SK-N-SH (cell line): ENCODE data around the gene PLCG2. TPM values are rescaled to one million over a fixed set of nuclear protein-coding genes. Genes with fewer than 3 reads are reported as not detected.

Source experiments
- CTCF ChIA-PET: fragments of 300-600, 350-600 bp; formaldehyde crosslinking; extraction: SDS; loops from one replicate; lab custom pipeline; 2021; lab: Yijun Ruan, JAX
- POLR2A ChIA-PET: fragments of 350-600 bp; sonication (Branson Sonifier 250); formaldehyde crosslinking; extraction: SDS; loops from one replicate; lab custom pipeline; 2020; ENCODE audit warnings: antibody characterized with exemption, inconsistent platforms; lab: Yijun Ruan, JAX
- DNase-seq: peaks from one replicate; pipeline ENCODE4 v3.0.0; 2012
- H2AFZ ChIP-seq: fragments of 200-600 bp; sonication (generic); 2 replicates; pipeline ENCODE4 v1.8.1; 2016; ENCODE audit warnings: antibody characterized with exemption, mild to moderate bottlenecking, low read depth
- H3F3A ChIP-seq: fragments of 200-600 bp; sonication (generic); replicated peaks from 2 replicates; pipeline ENCODE3; 2016; ENCODE audit warnings: antibody characterized with exemption, mild to moderate bottlenecking; ENCODE audit not compliant: insufficient read depth
- H3K27ac ChIP-seq, 2 experiments: fragments of 200-500 bp in 1 of 2; fragments of 200-600 bp in 1 of 2; sonication (Bioruptor generic) in 1 of 2; sonication (generic), shearing (Covaris generic) in 1 of 2; 2 replicates each; pipeline versions ENCODE4 v1.5.1 to v1.6.1; 2014 to 2016; ENCODE audit warnings: low read depth in 2 of 2, inconsistent platforms in 1 of 2, low read length in 1 of 2, mild to moderate bottlenecking in 1 of 2, mixed read lengths in 1 of 2
- H3K27me3 ChIP-seq: fragments of 200-600 bp; sonication (generic), shearing (Covaris generic); 2 replicates; pipeline ENCODE4 v1.6.1; 2016; ENCODE audit warnings: mixed run types; ENCODE audit not compliant: insufficient read depth
- H3K36me3 ChIP-seq, 2 experiments: fragments of 200-500 bp in 1 of 2; fragments of 200-600 bp in 1 of 2; sonication (Bioruptor generic) in 1 of 2; sonication (generic) in 1 of 2; replicated peaks in 1 of 2; 2 replicates each; pipeline versions ENCODE3 to v1.5.1; 2014 to 2016; ENCODE audit warnings: low read length in 1 of 2, mild to moderate bottlenecking in 1 of 2; ENCODE audit not compliant: insufficient read depth in 2 of 2, control insufficient read depth in 1 of 2
- H3K4me1 ChIP-seq, 2 experiments: fragments of 200-500 bp in 1 of 2; fragments of 200-600 bp in 1 of 2; sonication (Bioruptor generic) in 1 of 2; sonication (generic), shearing (Covaris generic) in 1 of 2; 2 replicates each; pipeline versions ENCODE4 v1.5.1 to v1.6.1; 2014 to 2016; ENCODE audit warnings: low read depth in 1 of 2, low read length in 1 of 2, mixed run types in 1 of 2; ENCODE audit not compliant: insufficient read depth in 2 of 2, control insufficient read depth in 1 of 2
- H3K4me2 ChIP-seq: fragments of 200-600 bp; sonication (generic), shearing (Covaris generic); 2 replicates; pipeline ENCODE4 v1.6.1; 2017; ENCODE audit warnings: mixed run types
- H3K4me3 ChIP-seq, 2 experiments: fragments of 200-500 bp in 1 of 2; fragments of 200-600 bp in 1 of 2; sonication (Bioruptor generic) in 1 of 2; sonication (generic), shearing (Covaris generic) in 1 of 2; 2 replicates each; pipeline versions ENCODE4 v1.5.1 to v1.8.1; 2014 to 2016; ENCODE audit warnings: low read depth in 2 of 2, inconsistent platforms in 1 of 2, low read length in 1 of 2, mild to moderate bottlenecking in 1 of 2, mixed read lengths in 1 of 2, moderate library complexity in 1 of 2
- H3K79me2 ChIP-seq: fragments of 200-600 bp; sonication (generic); 2 replicates; pipeline ENCODE4 v1.8.1; 2017; ENCODE audit warnings: mild to moderate bottlenecking; ENCODE audit not compliant: insufficient read depth
- H3K9ac ChIP-seq: fragments of 200-600 bp; sonication (generic); 2 replicates; pipeline ENCODE4 v1.6.1; 2017; ENCODE audit warnings: mixed run types
- H3K9me2 ChIP-seq: fragments of 200-600 bp; sonication (generic); 2 replicates; pipeline ENCODE4 v1.6.1; 2017; ENCODE audit warnings: mixed run types
- H3K9me3 ChIP-seq: fragments of 200-600 bp; sonication (generic); 2 replicates; pipeline ENCODE4 v1.6.1; 2017; ENCODE audit warnings: mixed run types, mild to moderate bottlenecking, moderate library complexity
- H4K20me1 ChIP-seq: fragments of 200-600 bp; sonication (generic); 2 replicates; pipeline ENCODE4 v1.6.1; 2017; ENCODE audit warnings: mild to moderate bottlenecking, mixed run types; ENCODE audit not compliant: insufficient read depth
- EP300 ChIP-seq, 2 experiments: IDR thresholded peaks; 2 replicates each; pipeline versions ENCODE4 v1.4.0 to v1.6.1; 2012; ENCODE audit warnings: borderline replicate concordance in 1 of 2, low read depth in 1 of 2, low read length in 1 of 2
- FOXM1 ChIP-seq: IDR thresholded peaks from 2 replicates; pipeline ENCODE4 v1.4.0; 2012; ENCODE audit warnings: low read depth, mild to moderate bottlenecking
- GABPA ChIP-seq: IDR thresholded peaks from 2 replicates; pipeline ENCODE4 v1.4.0; 2012; ENCODE audit warnings: low read depth, mild to moderate bottlenecking
- IRF3 ChIP-seq: fragments of 150-350 bp; IDR thresholded peaks from 2 replicates; pipeline ENCODE4 v1.6.1; 2016; ENCODE audit warnings: mild to moderate bottlenecking, low read depth, low read length
- JUND ChIP-seq: IDR thresholded peaks from 2 replicates; pipeline ENCODE4 v1.4.0; 2012
- MEF2A ChIP-seq: IDR thresholded peaks from 2 replicates; pipeline ENCODE4 v1.4.0; 2012; ENCODE audit warnings: low read depth, borderline replicate concordance
- POLR2AphosphoS5 ChIP-seq: IDR thresholded peaks from 2 replicates; pipeline ENCODE4 v1.6.1; 2012; ENCODE audit warnings: low read depth, low read length
- RAD21 ChIP-seq: IDR thresholded peaks from 2 replicates; pipeline ENCODE4 v1.6.1; 2012; ENCODE audit warnings: mild to moderate bottlenecking, low read length
- SIN3A ChIP-seq: IDR thresholded peaks from 2 replicates; pipeline ENCODE4 v1.6.1; 2012; ENCODE audit warnings: low read depth, mild to moderate bottlenecking, low read length, moderate library complexity, borderline replicate concordance
- SMC3 ChIP-seq: IDR thresholded peaks from 2 replicates; pipeline ENCODE4 v1.6.1; 2012; ENCODE audit warnings: low read depth, low read length, improper control_type of control experiment
- USF1 ChIP-seq: IDR thresholded peaks from 2 replicates; pipeline ENCODE4 v1.4.0; 2012; ENCODE audit warnings: low read depth, borderline replicate concordance
- YY1 ChIP-seq: IDR thresholded peaks from 2 replicates; pipeline ENCODE4 v1.4.0; 2012; ENCODE audit warnings: low read depth, mild to moderate bottlenecking
- WGBS: methylation state at CpG from one replicate; pipeline ENCODE4 v1.1.6; 2017; ENCODE audit warnings: low lambda C conversion rate; 5-methylcytosine and 5-hydroxymethylcytosine counted together
- polyA plus RNA-seq, 3 experiments: library from polyadenylated mRNA; depleted of rRNA; stranded (reverse); fragments of >200 nt; gene quantifications; 2 replicates each; pipeline ENCODE4 v1.2.3, GENCODE V29; 2012

The PLCG2 gene
- polyA plus RNA-seq, 1 of the 3 experiments (the other 2 are of a cell fraction), result 0.23 TPM

- ChIA-PET CTCF (interaction anchor here (2.2 kb wide), 1 partner anchor 12 kb away, joined by 9 read pairs; no protein-coding TSS in a partner anchor), POLR2A (no interaction called here)
- Histone ChIP-seq H3K36me3 (no peaks in the 10 kb centered on the region), H3K4me2 (no peak overlapping the region), H4K20me1 (no peaks in the 10 kb centered on the region), H3K9me3 (no peaks in the 10 kb centered on the region), H3K27ac (no peak overlapping the region), H3K4me1 (no peaks in the 10 kb centered on the region), H3F3A (no peaks in the 10 kb centered on the region), H3K27me3 (no peaks in the 10 kb centered on the region), H3K9ac (no peak overlapping the region), H3K9me2 (no peaks in the 10 kb centered on the region), H3K79me2 (no peaks in the 10 kb centered on the region), H2AFZ (no peak overlapping the region), H3K4me3 (no peak overlapping the region)
- no peak for DNase-seq
- WGBS, result 30% methylated on average over 9 of the region's 9 CpGs
- TF ChIP-seq GABPA, result no peak
Observed at GRCh38 chr16:81902025-81902424, 122.9 kb downstream of the PLCG2 start.

- no peak overlapping the region for H3K9ac ChIP-seq
- TF ChIP-seq FOXM1 (no peak), IRF3 (no peak)
- ChIA-PET POLR2A (no interaction called here), CTCF (interaction anchor here (3.6 kb wide), 1 partner anchor 14 kb away, joined by 16 read pairs; no protein-coding TSS in a partner anchor)
- H3K36me3 ChIP-seq, result no peaks in the 10 kb centered on the region
- H3K4me1 ChIP-seq, result no peaks in the 10 kb centered on the region
- no peak overlapping the region for H3K4me2 ChIP-seq
- 33% methylated on average over 8 of the region's 8 CpGs for whole genome bisulfite sequencing
- H3K27ac ChIP-seq, result no peak overlapping the region
- H3K27me3 ChIP-seq, result no peaks in the 10 kb centered on the region
- H2AFZ ChIP-seq, result no peak overlapping the region
- H3K9me3 ChIP-seq, result no peaks in the 10 kb centered on the region
- H3K79me2 ChIP-seq, result no peaks in the 10 kb centered on the region
- no peak for DNase-seq
- no peak overlapping the region for H3K4me3 ChIP-seq
- no peaks in the 10 kb centered on the region for H4K20me1 ChIP-seq
- no peaks in the 10 kb centered on the region for H3F3A ChIP-seq
- H3K9me2 ChIP-seq, result no peaks in the 10 kb centered on the region
Observed at GRCh38 chr16:81904320-81904719, 125.2 kb downstream of the PLCG2 start.

GRCh38 chr16:81905277-81905676 lies 126.2 kb downstream of the PLCG2 start:
- POLR2A ChIA-PET, result no interaction called here

More at GRCh38 chr16:81905277-81905676, 126.2 kb downstream of the PLCG2 start:
- no peak overlapping the region for H2AFZ ChIP-seq
- H3K9ac ChIP-seq, result no peak overlapping the region
- CTCF ChIA-PET, result interaction anchor here (3.6 kb wide), 1 partner anchor 15 kb away, joined by 16 read pairs; no protein-coding TSS in a partner anchor
- no peaks in the 10 kb centered on the region for H3K4me1 ChIP-seq
- no peaks in the 10 kb centered on the region for H3K9me2 ChIP-seq
- 57% methylated on average over 3 of the region's 7 CpGs for WGBS
- H3K4me3 ChIP-seq, result no peak overlapping the region
- H3K79me2 ChIP-seq, result no peaks in the 10 kb centered on the region
- H3K27ac ChIP-seq, result no peak overlapping the region
- DNase-seq, result no peak
- H3K4me2 ChIP-seq, result no peak overlapping the region
- no peaks in the 10 kb centered on the region for H3K9me3 ChIP-seq
- no peaks in the 10 kb centered on the region for H3K36me3 ChIP-seq
- H3K27me3 ChIP-seq, result no peaks in the 10 kb centered on the region
- TF ChIP-seq USF1, result no peak
- TF ChIP-seq EP300 (IDR thresholded peaks at IDR 0.05; ENCODE audit: borderline replicate concordance in 1 of 2, low read depth in 1 of 2, low read length in 1 of 2), result no peak
- TF ChIP-seq YY1, result no peak
- no peak for TF ChIP-seq RAD21
- TF ChIP-seq SIN3A, result no peak
- no peak for TF ChIP-seq MEF2A
- no peak for TF ChIP-seq SMC3
- no peak for TF ChIP-seq POLR2AphosphoS5
- no peak for TF ChIP-seq JUND
- no peaks in the 10 kb centered on the region for H3F3A ChIP-seq
- H4K20me1 ChIP-seq, result no peaks in the 10 kb centered on the region
